Ishikawa (cell line): Measurements from ENCODE around the gene GPR25.

ENCODE experiments used
- CEBPB ChIP-seq: IDR thresholded peaks from 2 replicates; pipeline ENCODE4 v1.6.1; 2012
- EP300 ChIP-seq: IDR thresholded peaks from 2 replicates; pipeline ENCODE4 v1.6.1; 2012; ENCODE audit warnings: borderline replicate concordance
- REST ChIP-seq: IDR thresholded peaks from 2 replicates; pipeline ENCODE4 v1.6.1; 2012; ENCODE audit warnings: low read depth, mild to moderate bottlenecking
- TEAD4 ChIP-seq: IDR thresholded peaks from 2 replicates; pipeline ENCODE4 v1.6.1; 2012
- YY1 ChIP-seq: IDR thresholded peaks from 2 replicates; pipeline ENCODE4 v1.6.1; 2012; ENCODE audit warnings: low read depth
- TF ChIP-seq, protein P1 (sequence below): IDR thresholded peaks from 2 replicates; pipeline ENCODE4 v1.6.1; 2012

- TF ChIP-seq REST (no peak), TEAD4 (no peak), CEBPB (no peak), YY1 (no peak), EP300 (no peak)
- TF ChIP-seq, protein P1, sequence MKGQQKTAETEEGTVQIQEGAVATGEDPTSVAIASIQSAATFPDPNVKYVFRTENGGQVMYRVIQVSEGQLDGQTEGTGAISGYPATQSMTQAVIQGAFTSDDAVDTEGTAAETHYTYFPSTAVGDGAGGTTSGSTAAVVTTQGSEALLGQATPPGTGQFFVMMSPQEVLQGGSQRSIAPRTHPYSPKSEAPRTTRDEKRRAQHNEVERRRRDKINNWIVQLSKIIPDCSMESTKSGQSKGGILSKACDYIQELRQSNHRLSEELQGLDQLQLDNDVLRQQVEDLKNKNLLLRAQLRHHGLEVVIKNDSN, result no peak
These were observed 13.0 kb downstream of the GPR25 start for GRCh38 chr1:200885623-200886402.
